ENCODE measurements around the gene MKNK2. TPM values are rescaled to one million over a fixed set of nuclear protein-coding genes. Genes with fewer than 3 reads are reported as not detected.
"Not testable (repeated sequence)": the region's sequence is repeated elsewhere in the genome, so short reads cannot be mapped to it uniquely, and the experiment has no call there.

The MKNK2 gene
- total RNA-seq, 1 experiment from 2014 or later = 33.9 TPM

GRCh38 chr19:1992759-1993260, 58.2 kb downstream of the MKNK2 start:
- no peak for DNase-seq (ENCODE audit: low spot score)

- no peak for DNase-seq (ENCODE audit: low spot score)
Observed at GRCh38 chr19:1991018-1991913, 59.8 kb downstream of the MKNK2 start.

- DNase-seq (ENCODE audit: low spot score) = no peak
Observed at GRCh38 chr19:1990230-1991017, 60.6 kb downstream of the MKNK2 start.

GRCh38 chr19:1989513-1990229, 61.4 kb downstream of the MKNK2 start:
- no peak for DNase-seq (ENCODE audit: low spot score)

GRCh38 chr19:1988464-1988863, 62.6 kb downstream of the MKNK2 start:
- not testable (repeated sequence) for DNase-seq (ENCODE audit: low spot score)

Other genes with a start within 250 kb of the MKNK2 start
- gene ATP8B3, start 239.0 kb downstream of the MKNK2 start, total RNA-seq (2014; rRNA removed; shearing (Covaris generic)) = 3.6 and 7.8 TPM in 2 replicates
- 2.3 and 4.2 TPM in 2 replicates for gene REXO1, start 202.8 kb downstream of the MKNK2 start, total RNA-seq (2014; rRNA removed; shearing (Covaris generic))
- gene KLF16, start 187.7 kb downstream of the MKNK2 start, total RNA-seq (2014; rRNA removed; shearing (Covaris generic)) = 1.8 and 4.6 TPM in 2 replicates
- 20.2 and 40.6 TPM in 2 replicates for gene ABHD17A, start 165.7 kb downstream of the MKNK2 start, total RNA-seq (2014; rRNA removed; shearing (Covaris generic))
- 0.93 and 1.0 TPM in 2 replicates for gene ADAT3, start 145.8 kb downstream of the MKNK2 start, total RNA-seq (2014; rRNA removed; shearing (Covaris generic))
- gene SCAMP4, start 145.8 kb downstream of the MKNK2 start, total RNA-seq (2014; rRNA removed; shearing (Covaris generic)) = 66.3 and 68.3 TPM in 2 replicates
- 23.2 and 36.6 TPM in 2 replicates for gene CSNK1G2, start 110.1 kb downstream of the MKNK2 start, total RNA-seq (2014; rRNA removed; shearing (Covaris generic))
- 37.6 and 40.1 TPM in 2 replicates for gene BTBD2, start 35.5 kb downstream of the MKNK2 start, total RNA-seq (2014; rRNA removed; shearing (Covaris generic))
- 3.8 and 9.0 TPM in 2 replicates for gene MOB3A, start 45.1 kb upstream of the MKNK2 start, total RNA-seq (2014; rRNA removed; shearing (Covaris generic))
- 1.3 and 4.2 TPM in 2 replicates for gene IZUMO4, start 45.7 kb upstream of the MKNK2 start, total RNA-seq (2014; rRNA removed; shearing (Covaris generic))
- gene AP3D1, start 100.3 kb upstream of the MKNK2 start, total RNA-seq (2014; rRNA removed; shearing (Covaris generic)) = 51.0 and 60.4 TPM in 2 replicates
- 1.5 and 6.8 TPM in 2 replicates for gene DOT1L, start 112.7 kb upstream of the MKNK2 start, total RNA-seq (2014; rRNA removed; shearing (Covaris generic))
- 45.1 and 50.8 TPM in 2 replicates for gene PLEKHJ1, start 185.1 kb upstream of the MKNK2 start, total RNA-seq (2014; rRNA removed; shearing (Covaris generic))
- gene SF3A2, start 185.6 kb upstream of the MKNK2 start, total RNA-seq (2014; rRNA removed; shearing (Covaris generic)) = 10.8 and 13.3 TPM in 2 replicates
- gene AMH, start 198.1 kb upstream of the MKNK2 start, total RNA-seq (2014; rRNA removed; shearing (Covaris generic)) = 0.68 and 1.0 TPM in 2 replicates
- 0.66 TPM in 1 of 2 replicates, not detected in the other for gene JSRP1, start 205.2 kb upstream of the MKNK2 start, total RNA-seq (2014; rRNA removed; shearing (Covaris generic))
- 0.06 TPM in 1 of 2 replicates, not detected in the other for gene PEAK3, start 230.9 kb upstream of the MKNK2 start, total RNA-seq (2014; rRNA removed; shearing (Covaris generic))